Right lobe of liver (tissue), 4 donors: ENCODE results near the gene SLC25A17.

Experiments used
- POLR2A ChIP-seq: fragments of 450-650 bp; IDR thresholded peaks from one replicate; pipeline ENCODE4 v1.6.1; 2017; ENCODE audit warnings: antibody characterized with exemption, mild to moderate bottlenecking
- TF ChIP-seq, protein P1 (sequence below), 4 donors: fragments of 200-600 bp in 3 of 4; fragments of 450-650 bp in 1 of 4; IDR thresholded peaks; one replicate each; pipeline versions ENCODE4 v1.5.1 to v1.8.0; 2016 to 2022; ENCODE audit warnings: antibody characterized with exemption in 4 of 4, mild to moderate bottlenecking in 2 of 4
- donor health status: DM: no; HTN: no; CAD: no.
- donor health status: DM: no; HTN: no; CAD: no.
- donor health status: DM: no; HTN: yes; CAD: no.

DNA sequence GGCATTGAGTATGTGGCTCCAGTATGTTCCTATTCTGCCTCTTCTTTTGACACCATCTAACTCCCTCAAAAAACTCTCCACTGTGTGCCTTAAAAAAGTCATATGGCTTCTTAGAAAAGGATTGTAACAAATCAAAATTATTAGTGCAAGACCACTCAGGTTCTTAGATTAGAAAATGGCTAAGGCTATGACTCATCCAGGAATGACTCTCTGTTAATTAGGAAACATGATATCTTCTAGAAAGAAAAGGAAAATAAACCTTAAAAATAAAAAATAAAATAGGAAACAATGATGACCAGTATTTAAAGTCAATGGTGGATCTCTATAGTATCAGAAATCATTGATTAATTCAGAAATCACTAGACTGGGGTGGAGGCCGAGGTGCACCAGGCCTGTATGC, 21.7 kb downstream of the SLC25A17 start:
- TF ChIP-seq POLR2A: no peak
- TF ChIP-seq, protein P1, sequence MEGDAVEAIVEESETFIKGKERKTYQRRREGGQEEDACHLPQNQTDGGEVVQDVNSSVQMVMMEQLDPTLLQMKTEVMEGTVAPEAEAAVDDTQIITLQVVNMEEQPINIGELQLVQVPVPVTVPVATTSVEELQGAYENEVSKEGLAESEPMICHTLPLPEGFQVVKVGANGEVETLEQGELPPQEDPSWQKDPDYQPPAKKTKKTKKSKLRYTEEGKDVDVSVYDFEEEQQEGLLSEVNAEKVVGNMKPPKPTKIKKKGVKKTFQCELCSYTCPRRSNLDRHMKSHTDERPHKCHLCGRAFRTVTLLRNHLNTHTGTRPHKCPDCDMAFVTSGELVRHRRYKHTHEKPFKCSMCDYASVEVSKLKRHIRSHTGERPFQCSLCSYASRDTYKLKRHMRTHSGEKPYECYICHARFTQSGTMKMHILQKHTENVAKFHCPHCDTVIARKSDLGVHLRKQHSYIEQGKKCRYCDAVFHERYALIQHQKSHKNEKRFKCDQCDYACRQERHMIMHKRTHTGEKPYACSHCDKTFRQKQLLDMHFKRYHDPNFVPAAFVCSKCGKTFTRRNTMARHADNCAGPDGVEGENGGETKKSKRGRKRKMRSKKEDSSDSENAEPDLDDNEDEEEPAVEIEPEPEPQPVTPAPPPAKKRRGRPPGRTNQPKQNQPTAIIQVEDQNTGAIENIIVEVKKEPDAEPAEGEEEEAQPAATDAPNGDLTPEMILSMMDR (IDR thresholded peaks at IDR 0.05): no peak
